Kidney (tissue), 14 donors: ENCODE measurements around the gene COL23A1. TPM values are rescaled to one million over a fixed set of nuclear protein-coding genes. Genes with fewer than 3 reads are reported as not detected.

Experiments used
- DNase-seq, 5 donors: peaks; one replicate each; pipeline ENCODE4 v3.0.0-alpha.2; 2013 to 2020
- FAIRE-seq: peaks from 2 replicates; lab custom pipeline; 2012; peaks lifted over from hg19 to GRCh38; lab: Jason Lieb, UNC
- H3K27ac ChIP-seq, 2 donors: one replicate each; pipeline ENCODE4 v1.7.0; 2013; ENCODE audit warnings: low read depth in 2 of 2, low read length in 2 of 2, inconsistent platforms in 1 of 2
- H3K27me3 ChIP-seq: one replicate; pipeline ENCODE4 v1.7.1; 2013; ENCODE audit warnings: low read length, inconsistent platforms; ENCODE audit not compliant: control insufficient read depth, insufficient read depth
- H3K36me3 ChIP-seq, 3 donors: one replicate each; pipeline versions ENCODE4 v1.7.0 to v1.7.1; 2013; ENCODE audit warnings: low read length in 3 of 3, control low read depth in 1 of 3, inconsistent platforms in 1 of 3; ENCODE audit not compliant: insufficient read depth in 3 of 3, control insufficient read depth in 2 of 3
- H3K4me1 ChIP-seq, 3 donors: one replicate each; pipeline versions ENCODE4 v1.7.0 to v1.7.1; 2013; ENCODE audit warnings: low read length in 3 of 3, inconsistent platforms in 1 of 3, low read depth in 1 of 3; ENCODE audit not compliant: control insufficient read depth in 2 of 3, insufficient read depth in 2 of 3
- H3K4me3 ChIP-seq, 3 donors: one replicate each; pipeline versions ENCODE4 v1.7.0 to v1.8.1; 2013; ENCODE audit warnings: low read length in 3 of 3, control low read depth in 1 of 3, inconsistent platforms in 1 of 3
- H3K9ac ChIP-seq, 3 donors: one replicate each; pipeline versions ENCODE4 v1.7.0 to v1.7.1; 2013; ENCODE audit warnings: low read length in 3 of 3, control low read depth in 1 of 3, inconsistent platforms in 1 of 3
- H3K9me3 ChIP-seq, 3 donors: one replicate each; pipeline versions ENCODE4 v1.7.0 to v1.7.1; 2013; ENCODE audit warnings: low read length in 3 of 3, control low read depth in 1 of 3, inconsistent platforms in 1 of 3; ENCODE audit not compliant: control insufficient read depth in 2 of 3, insufficient read depth in 1 of 3
- intact Hi-C: fragments of 100-400 bp; cut with DNase I; formaldehyde crosslinking; loops from one replicate; pipeline ENCODE4 v1.11.1; 2022
- polyA plus RNA-seq: library from polyadenylated mRNA; stranded (reverse); fragments of 350-450 nt; fragmentation: Illumina TruSeq; extraction: RNeasy Lipid Tissue Mini Kit (QIAGEN cat#74804); gene quantifications from one replicate; pipeline ENCODE4 v1.2.3, GENCODE V29; 2014; ENCODE audit warnings: low read depth, low replicate concordance; ENCODE audit not compliant: insufficient read depth
- total RNA-seq: library from RNA; stranded (reverse); fragmentation: NEBNext Ultra II Directional; extraction: Animal tissue kit (Norgen Biotek cat#: 25700); gene quantifications from one replicate; pipeline ENCODE4 v1.2.1, GENCODE V29; 2021
- TF ChIP-seq, protein P1 (sequence below): IDR thresholded peaks from 3 replicates; pipeline ENCODE4 v1.5.1; 2012; ENCODE audit warnings: mild to moderate bottlenecking, moderate library complexity, borderline replicate concordance; ENCODE audit not compliant: insufficient read depth; ENCODE audit errors: extremely low read depth
- donor health status: control.
- donor health status: control.
- donor health status: control.
- donor health status: control.
- donor health status: control.
- donor health status: DM: yes; HTN: yes; CAD: no.
- donor health status: Normal renal cell carcinoma (clear cell type).

The COL23A1 gene
- total and polyA plus RNA-seq, 2 donors from 2014 or later, result 4.1 to 8.7 TPM

DNA sequence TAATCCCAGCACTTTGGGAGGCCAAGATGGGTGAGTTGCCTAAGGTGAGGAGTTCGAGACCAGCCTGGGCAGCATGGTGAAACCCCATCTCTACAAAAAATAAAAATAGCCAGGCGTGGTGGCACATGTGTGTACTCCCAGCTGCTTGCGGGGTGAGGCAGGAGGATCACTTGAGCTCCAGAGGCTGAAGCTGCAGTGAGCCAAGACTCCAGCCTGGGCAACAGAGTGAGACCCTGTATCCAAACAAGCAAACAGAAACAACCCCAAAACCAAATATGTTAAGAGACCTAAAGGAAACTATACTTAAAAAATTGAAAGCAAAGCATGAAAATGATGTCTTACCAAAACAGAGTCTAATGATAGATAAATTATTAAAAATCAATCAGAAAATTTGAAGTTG is 373.4 kb downstream of the COL23A1 start:
- Histone ChIP-seq H3K4me1 (peaks cover 0 to 28% (median 21%) of the 10 kb centered on the region in 3 donors), H3K4me3 (no peak overlapping the region), H3K27me3 (no peaks in the 10 kb centered on the region), H3K9ac (no peak overlapping the region), H3K36me3 (peaks cover 8 to 34% (median 27%) of the 10 kb centered on the region in 3 donors), H3K27ac (no peak overlapping the region), H3K9me3 (no peaks in the 10 kb centered on the region)
- intact Hi-C loops, result no loop called here
- DNase-seq (peak in 1 of 5 donors; percentile 18), FAIRE-seq (no peak)
- TF ChIP-seq, protein P1, sequence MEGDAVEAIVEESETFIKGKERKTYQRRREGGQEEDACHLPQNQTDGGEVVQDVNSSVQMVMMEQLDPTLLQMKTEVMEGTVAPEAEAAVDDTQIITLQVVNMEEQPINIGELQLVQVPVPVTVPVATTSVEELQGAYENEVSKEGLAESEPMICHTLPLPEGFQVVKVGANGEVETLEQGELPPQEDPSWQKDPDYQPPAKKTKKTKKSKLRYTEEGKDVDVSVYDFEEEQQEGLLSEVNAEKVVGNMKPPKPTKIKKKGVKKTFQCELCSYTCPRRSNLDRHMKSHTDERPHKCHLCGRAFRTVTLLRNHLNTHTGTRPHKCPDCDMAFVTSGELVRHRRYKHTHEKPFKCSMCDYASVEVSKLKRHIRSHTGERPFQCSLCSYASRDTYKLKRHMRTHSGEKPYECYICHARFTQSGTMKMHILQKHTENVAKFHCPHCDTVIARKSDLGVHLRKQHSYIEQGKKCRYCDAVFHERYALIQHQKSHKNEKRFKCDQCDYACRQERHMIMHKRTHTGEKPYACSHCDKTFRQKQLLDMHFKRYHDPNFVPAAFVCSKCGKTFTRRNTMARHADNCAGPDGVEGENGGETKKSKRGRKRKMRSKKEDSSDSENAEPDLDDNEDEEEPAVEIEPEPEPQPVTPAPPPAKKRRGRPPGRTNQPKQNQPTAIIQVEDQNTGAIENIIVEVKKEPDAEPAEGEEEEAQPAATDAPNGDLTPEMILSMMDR, result no peak

DNA sequence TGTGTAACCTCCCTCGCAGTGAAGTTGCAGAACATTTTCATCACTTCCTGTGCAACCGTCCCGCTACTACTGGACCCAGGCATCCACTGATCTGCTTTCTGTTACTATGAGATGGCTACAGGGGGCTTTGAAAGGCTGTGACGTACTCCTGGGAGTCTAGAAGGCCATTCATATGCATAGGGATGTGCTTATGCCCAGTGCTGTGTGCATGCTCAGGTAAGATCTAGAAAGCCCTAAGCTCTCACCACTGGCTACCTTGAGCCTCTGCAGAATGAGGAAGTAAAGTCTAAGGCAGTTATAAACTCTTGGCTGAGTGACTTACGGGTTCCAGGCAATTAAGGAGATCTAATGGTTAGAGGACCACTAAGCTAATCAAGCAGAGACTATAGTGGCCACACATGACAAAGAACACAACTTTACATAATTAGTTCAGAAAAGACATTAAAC is 374.1 kb downstream of the COL23A1 start:
- no peaks in the 10 kb centered on the region for H3K9me3 ChIP-seq
- peaks cover 0 to 28% (median 26%) of the 10 kb centered on the region in 3 donors for H3K4me1 ChIP-seq
- H3K27me3 ChIP-seq, result no peaks in the 10 kb centered on the region
- DNase-seq (no peak), FAIRE-seq (no peak)
- no peak overlapping the region for H3K9ac ChIP-seq
- TF ChIP-seq, protein P1, result no peak
- no peak overlapping the region for H3K27ac ChIP-seq
- intact Hi-C loops, result no loop called here
- no peak overlapping the region for H3K4me3 ChIP-seq
- peaks cover 6 to 39% (median 34%) of the 10 kb centered on the region in 3 donors for H3K36me3 ChIP-seq

DNA sequence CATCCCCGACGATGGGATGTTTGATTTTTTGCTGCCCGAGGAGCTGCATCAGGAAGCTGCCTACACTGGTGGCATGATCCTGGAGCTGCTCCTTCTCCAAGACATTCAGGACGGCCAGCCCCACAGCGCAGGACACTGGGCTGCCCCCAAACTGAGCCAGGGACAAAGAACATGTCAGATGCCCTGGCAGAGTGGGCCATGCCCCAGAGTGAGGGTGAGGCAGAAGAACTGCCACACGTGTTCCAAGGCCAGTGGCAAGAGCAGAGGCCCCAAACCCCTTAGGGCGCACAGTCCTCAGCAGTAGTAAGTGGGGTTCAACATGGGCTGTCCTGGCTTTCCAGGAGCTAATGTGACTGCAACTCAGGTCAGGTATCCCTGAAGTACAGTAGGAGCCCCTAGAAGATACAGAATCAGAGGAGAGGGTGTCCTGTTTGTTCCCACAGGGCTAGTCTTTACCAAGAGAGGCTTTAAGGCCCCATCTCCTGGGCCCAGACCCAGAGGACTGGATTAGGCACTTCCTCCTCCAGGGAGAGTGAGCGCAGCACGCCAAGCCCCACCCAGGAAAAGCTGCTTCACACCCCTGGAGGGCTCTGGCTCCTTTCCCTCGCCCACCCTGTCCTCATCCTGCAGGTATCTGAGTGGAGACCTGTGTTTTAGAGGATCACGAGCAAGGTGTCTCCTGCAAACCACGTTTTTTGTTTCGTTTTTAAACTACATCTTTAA is 374.8 kb downstream of the COL23A1 start:
- DNase-seq, result peak in 1 of 5 donors; percentile 43
- peak overlapping the region; percentile 3 to 32 for H3K27ac ChIP-seq
- TF ChIP-seq, protein P1, result no peak
- H3K4me3 ChIP-seq, result no peak overlapping the region
- H3K4me1 ChIP-seq, result peaks cover 0 to 28% (median 26%) of the 10 kb centered on the region in 3 donors
- no peaks in the 10 kb centered on the region for H3K9me3 ChIP-seq
- H3K36me3 ChIP-seq, result peaks cover 6 to 45% (median 37%) of the 10 kb centered on the region in 3 donors
- no peak for FAIRE-seq
- H3K9ac ChIP-seq, result no peak overlapping the region
- H3K27me3 ChIP-seq, result no peaks in the 10 kb centered on the region
- intact Hi-C loops, result no loop called here
